Posterior vena cava (tissue), 2 donors: ENCODE data around the gene ZNF10. TPM values are rescaled to one million over a fixed set of nuclear protein-coding genes. Genes with fewer than 3 reads are reported as not detected.

Source experiments
- DNase-seq: peaks from one replicate; pipeline ENCODE4 v3.0.0-alpha.2; 2020; ENCODE audit warnings: low spot score
- intact Hi-C, 2 donors: fragments of 100-400 bp; cut with DNase I; formaldehyde crosslinking; loops; one replicate each; pipeline versions ENCODE4 v1.14.1 to v1.14.2; 2022 to 2023
- long read RNA-seq, 2 donors: library from polyadenylated mRNA; unstranded; transcript quantifications; one replicate each; pipeline ENCODE4 v2.0.0, GENCODE V29; 2020 to 2021
- total RNA-seq, 2 donors: library from RNA; stranded (reverse); fragmentation: NEBNext Ultra II Directional; extraction: Animal tissue kit (Norgen Biotek cat#: 25700); gene quantifications; one replicate each; pipeline ENCODE4 v1.2.1, GENCODE V29; 2021
- donor health status: DM: yes; HTN: yes; CAD: no.
- donor health status: DM: yes; HTN: yes; CAD: no.

ZNF10 gene
- 10 to 100 TPM in 1 of 2 donors, 1 to 10 TPM in 1; 9.2 to 10.5 TPM for total RNA-seq
- long read RNA-seq, donor 1, partial matches to known transcripts, result 0 of 3 reads
- long read RNA-seq, donor 1, other reads (novel, unspliced or antisense), result 3 of 3 reads
- long read RNA-seq, donor 2, partial matches to known transcripts, result 0 of 5 reads
- long read RNA-seq, donor 2, other reads (novel, unspliced or antisense), result 4 of 5 reads

DNA sequence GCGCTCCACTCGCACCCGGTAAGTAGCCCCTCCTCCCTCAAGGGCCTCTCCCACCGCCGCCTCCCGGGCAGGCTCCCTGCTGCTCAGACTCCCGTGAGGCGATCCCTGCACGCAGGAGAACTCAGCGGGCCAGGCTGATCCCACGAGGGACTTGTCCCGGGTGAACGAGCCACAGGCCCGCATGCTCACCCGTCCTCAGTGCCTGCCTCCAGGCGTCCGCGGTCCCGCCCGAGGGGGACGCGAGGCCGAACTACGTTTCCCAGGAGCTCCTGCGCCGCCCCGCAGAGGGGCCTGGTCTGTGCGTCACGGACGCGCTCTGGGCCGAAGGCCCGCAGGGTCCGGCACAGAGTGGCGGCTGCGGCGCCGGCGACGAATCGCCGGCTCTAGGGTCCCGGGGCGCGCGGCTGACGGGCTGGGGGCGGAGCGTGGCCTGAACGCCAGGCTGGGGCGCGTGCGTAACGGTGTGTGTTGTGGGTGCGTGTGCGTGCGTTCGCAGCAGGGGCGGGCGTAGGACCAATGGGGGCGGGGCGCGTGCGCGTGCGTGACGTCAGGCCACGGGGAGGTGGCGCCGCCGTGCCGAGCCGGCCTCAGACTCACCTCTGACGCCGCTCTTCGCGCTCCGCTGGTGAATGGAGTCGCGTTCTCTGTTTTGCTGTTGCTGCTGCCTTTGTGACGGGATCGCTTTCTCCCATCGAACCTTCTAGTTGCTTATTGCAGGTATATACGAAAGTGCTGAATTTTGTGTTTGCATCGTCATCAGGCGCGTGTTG, at the start of gene ZNF10, which contains the start of gene ZNF891:
TSS of gene ZNF10 (plus strand) at position 590 of the 770 bp plus-strand sequence. CDS start 13,866 bp downstream, outside the sequence.
TSS of gene ZNF891 (minus strand) at position 237 of the 770 bp plus-strand sequence. CDS start 8,356 bp downstream, outside the sequence.
- intact Hi-C loops, result no loop called here
- DNase-seq, result peak; percentile 99

GRCh38 chr12:133081159-133081780, 49.2 kb upstream of the ZNF10 start:
- intact Hi-C loops, result no loop called here
- DNase-seq, result no peak

DNA sequence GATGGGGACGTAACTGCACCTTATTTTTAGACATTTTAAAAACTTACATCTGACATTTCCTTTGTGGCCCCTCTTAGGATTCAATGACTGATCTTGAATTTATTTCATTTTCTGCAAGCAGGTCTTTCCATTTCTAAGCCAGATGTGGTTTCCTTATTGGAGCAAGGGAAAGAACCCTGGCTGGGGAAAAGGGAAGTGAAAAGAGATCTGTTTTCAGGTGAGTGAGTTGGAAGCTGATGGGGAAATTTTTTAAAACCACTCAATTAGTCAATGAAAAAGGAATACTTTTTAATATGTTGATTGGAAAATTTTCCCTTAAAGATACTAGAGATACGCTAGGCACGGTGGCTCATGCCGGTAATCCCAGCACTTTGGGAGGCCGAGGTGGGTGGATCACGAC, 47.1 kb upstream of the ZNF10 start:
- intact Hi-C loops, result no loop called here

GRCh38 chr12:133105620-133106019, 24.8 kb upstream of the ZNF10 start:
- intact Hi-C loops, result loop anchor here in 1 of 2 donors (1.0 kb wide), 1 partner anchor 14 kb away; no protein-coding TSS in a partner anchor
- no peak for DNase-seq

More for the DNA sequence above, 47.1 kb upstream of the ZNF10 start:
- no peak for DNase-seq

DNA sequence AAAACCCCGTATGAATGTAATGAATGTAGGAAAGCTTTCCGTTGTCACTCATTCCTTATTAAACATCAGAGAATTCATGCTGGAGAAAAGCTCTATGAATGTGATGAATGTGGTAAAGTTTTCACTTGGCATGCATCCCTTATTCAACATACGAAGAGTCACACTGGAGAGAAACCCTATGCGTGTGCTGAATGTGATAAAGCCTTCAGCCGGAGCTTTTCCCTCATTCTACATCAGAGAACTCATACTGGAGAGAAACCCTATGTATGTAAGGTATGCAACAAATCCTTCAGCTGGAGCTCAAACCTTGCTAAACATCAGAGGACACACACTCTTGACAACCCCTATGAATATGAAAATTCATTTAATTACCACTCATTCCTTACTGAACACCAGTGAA, 24.2 kb upstream of the ZNF10 start:
- intact Hi-C loops, result no loop called here
- DNase-seq, result no peak

- DNase-seq, result no peak
- intact Hi-C loops, result no loop called here
Observed at GRCh38 chr12:133107121-133107520, 23.3 kb upstream of the ZNF10 start.

GRCh38 chr12:133108150-133108549, 22.3 kb upstream of the ZNF10 start:
- no peak for DNase-seq
- intact Hi-C loops, result no loop called here

DNA sequence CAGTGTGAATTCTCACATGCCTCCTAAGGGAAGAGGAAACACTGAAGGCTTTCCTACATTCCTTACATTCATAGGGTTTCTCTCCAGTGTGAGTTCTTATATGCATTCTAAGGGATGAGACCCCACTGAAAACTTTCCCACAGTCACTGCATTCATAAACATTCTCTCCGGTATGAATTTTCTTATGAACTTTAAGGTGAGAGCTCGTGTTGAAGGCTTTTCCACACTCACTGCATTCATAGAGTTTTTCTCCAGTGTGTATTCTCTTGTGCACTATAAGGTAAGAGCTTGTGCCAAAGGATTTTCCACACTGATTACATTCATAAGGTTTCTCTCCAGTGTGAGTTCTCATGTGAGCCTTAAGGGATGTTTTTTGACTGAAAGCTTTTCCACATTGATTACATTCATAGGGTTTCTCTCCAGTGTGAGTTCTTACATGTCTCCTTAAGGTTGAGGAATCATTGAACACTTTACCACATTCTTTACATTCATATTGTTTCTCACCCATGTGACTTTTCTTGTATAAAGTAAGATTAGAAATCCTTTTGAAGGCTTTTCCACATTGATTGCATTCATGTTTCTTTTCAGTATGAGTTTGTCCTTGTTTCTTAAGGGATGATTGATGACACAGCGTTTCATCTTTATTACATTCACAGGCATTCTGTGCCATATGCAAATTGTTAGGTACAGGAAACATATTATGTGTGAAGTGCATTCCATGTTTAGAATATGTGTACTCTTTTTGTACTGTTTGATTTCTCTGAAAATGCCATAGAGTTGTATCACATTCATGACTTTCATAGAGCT, 9.8 kb upstream of the ZNF10 start:
- intact Hi-C loops, result no loop called here
- no peak for DNase-seq

GRCh38 chr12:133124674-133125073, 5.8 kb upstream of the ZNF10 start:
- no peak for DNase-seq
- intact Hi-C loops, result no loop called here

DNA sequence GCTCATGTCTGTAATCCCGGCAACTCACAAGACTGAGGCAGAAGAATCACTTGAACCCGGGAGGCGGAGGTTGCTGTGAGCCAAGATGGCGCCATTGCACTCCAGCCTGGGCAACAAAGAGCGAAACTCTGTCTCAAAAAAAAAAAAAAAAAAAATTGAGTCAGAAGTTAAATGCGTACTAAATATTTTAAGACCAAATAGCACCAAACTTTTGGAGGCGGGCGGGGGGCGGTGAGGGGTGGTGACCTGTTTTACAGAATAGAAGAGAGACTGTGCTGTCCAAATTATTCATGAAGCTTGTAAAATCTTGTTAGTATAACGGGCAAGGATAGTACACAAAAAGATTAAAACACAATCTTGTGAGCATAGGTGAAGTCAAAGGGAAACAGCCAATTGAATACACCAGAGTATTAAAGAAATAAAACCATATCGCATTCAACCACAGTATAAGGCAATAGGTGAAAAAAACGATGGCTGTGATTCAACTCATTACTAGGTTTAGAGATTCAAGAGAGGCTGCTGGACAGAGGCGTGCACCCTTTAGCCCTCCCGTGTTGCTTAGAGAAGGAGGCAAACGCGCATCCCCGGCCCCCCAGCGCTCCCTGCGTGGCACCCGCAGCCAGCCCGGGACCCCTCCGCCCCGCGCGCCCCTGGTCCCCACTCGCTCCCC, 924 bp upstream of the ZNF10 start:
- no peak for DNase-seq
- intact Hi-C loops, result no loop called here

- peak; percentile 81 for DNase-seq
- intact Hi-C loops, result no loop called here
Observed at GRCh38 chr12:133130808-133131128, 341 bp downstream of the ZNF10 start.

- intact Hi-C loops, result no loop called here
- no peak for DNase-seq
Observed at GRCh38 chr12:133135747-133136146, 5.3 kb downstream of the ZNF10 start.

GRCh38 chr12:133145981-133146380, 15.6 kb downstream of the ZNF10 start:
- DNase-seq, result no peak
- intact Hi-C loops, result no loop called here

DNA sequence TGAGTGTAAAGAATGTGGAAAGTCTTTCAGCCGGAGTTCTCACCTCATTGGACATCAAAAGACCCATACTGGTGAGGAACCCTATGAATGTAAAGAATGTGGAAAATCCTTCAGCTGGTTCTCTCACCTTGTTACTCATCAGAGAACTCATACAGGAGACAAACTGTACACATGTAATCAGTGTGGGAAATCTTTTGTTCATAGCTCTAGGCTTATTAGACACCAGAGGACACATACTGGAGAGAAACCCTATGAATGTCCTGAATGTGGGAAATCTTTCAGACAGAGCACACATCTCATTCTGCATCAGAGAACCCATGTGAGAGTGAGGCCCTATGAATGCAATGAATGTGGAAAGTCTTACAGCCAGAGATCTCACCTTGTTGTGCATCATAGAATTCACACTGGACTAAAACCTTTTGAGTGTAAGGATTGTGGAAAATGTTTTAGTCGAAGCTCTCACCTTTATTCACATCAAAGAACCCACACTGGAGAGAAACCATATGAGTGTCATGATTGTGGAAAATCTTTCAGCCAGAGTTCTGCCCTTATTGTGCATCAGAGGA, 25.8 kb downstream of the ZNF10 start:
- DNase-seq, result no peak
- intact Hi-C loops, result no loop called here

DNA sequence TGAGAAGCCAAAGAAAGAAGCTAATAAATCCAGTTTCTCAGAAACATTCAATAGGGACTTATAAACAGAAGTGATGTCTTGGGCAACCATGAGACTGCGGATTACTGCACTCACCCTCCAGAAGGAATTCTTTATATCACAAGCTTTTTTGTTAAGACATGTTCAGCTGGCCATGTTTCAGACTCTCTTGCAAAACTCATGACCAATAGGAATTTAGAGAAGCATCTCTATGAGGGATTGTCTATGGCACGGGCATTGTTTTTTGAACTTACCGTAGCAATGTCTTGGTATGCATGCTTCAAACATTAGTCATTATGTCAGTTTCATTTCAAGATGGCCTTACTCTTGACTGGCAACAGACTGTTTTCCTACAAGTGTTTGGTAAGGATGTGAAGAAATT, 35.3 kb downstream of the ZNF10 start:
- DNase-seq, result no peak
- intact Hi-C loops, result no loop called here

DNA sequence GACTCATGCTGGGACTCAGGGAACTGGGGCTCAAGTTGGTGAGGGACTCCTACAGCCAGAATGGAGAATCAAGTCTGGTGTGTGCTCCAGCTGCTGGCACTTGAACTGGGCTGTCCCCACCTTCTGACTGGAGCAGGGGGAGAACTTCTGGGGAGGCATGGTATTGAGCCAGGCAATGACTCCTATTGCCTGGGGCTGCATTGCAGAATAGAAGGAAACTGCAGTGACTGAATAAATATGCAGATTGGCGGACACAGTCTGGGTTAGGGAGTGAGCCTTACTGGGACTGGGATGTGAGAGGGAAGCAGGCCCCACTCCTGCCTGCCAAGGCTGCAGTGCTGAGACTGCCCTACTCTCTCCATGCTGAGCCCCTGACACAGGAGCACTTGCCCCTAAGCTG, 42.1 kb downstream of the ZNF10 start:
- no peak for DNase-seq
- intact Hi-C loops, result no loop called here

DNA sequence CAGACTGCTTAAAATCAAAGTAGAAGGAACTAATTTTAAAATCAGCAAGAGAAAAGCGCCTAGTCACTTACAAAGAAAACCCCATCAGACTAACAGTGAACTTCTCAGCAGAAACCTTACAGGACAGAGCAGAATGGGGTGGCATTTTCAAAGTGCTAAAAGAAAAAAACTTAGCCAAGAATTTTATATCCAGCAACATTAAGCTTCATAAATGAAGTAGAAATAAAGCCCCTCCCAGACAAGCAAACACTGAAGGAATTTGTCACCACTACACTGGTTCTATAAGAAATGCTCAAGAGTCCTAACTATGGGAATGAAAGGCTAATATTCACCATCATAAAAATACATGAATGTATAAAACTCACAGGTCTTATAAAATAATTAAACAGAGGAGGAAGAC, 44.5 kb downstream of the ZNF10 start:
- DNase-seq, result no peak
- intact Hi-C loops, result no loop called here

GRCh38 chr12:133180669-133181068, 50.2 kb downstream of the ZNF10 start:
- intact Hi-C loops, result no loop called here
- no peak for DNase-seq
